HepG2 (cell line): ENCODE measurements around the gene EXPH5. TPM values are rescaled to one million over a fixed set of nuclear protein-coding genes. Genes with fewer than 3 reads are reported as not detected.

Source experiments
- KMT2A ChIP-seq: sonication (generic); formaldehyde crosslinking; IDR thresholded peaks from 2 replicates; pipeline ENCODE4 v1.4.0; 2020; ENCODE audit warnings: missing genetic modification reagents
- SALL1 ChIP-seq: sonication (generic); formaldehyde crosslinking; IDR thresholded peaks from 2 replicates; pipeline ENCODE4 v1.8.0; 2022; ENCODE audit warnings: mild to moderate bottlenecking, missing genetic modification reagents
- SOX6 ChIP-seq, 2 experiments: fragments of 450-650 bp in 1 of 2; sonication (generic) in 1 of 2; formaldehyde crosslinking in 1 of 2; IDR thresholded peaks; 2 replicates each; pipeline versions ENCODE4 v1.4.0 to v1.6.1; 2017 to 2020; ENCODE audit warnings: antibody characterized with exemption in 1 of 2, mild to moderate bottlenecking in 1 of 2, missing genetic modification reagents in 1 of 2
- ZNF12 ChIP-seq: sonication (generic); formaldehyde crosslinking; IDR thresholded peaks from 2 replicates; pipeline ENCODE4 v1.5.0; 2020; ENCODE audit warnings: missing genetic modification reagents
- ZNF121 ChIP-seq: sonication (generic); formaldehyde crosslinking; IDR thresholded peaks from 2 replicates; pipeline ENCODE4 v1.5.0; 2020; ENCODE audit warnings: mild to moderate bottlenecking, missing genetic modification reagents
- ZNF30 ChIP-seq: sonication (generic); formaldehyde crosslinking; IDR thresholded peaks from 2 replicates; pipeline ENCODE4 v1.5.0; 2020; ENCODE audit warnings: mild to moderate bottlenecking, missing genetic modification reagents
- ZNF510 ChIP-seq: sonication (generic); formaldehyde crosslinking; IDR thresholded peaks from 2 replicates; pipeline ENCODE4 v1.4.0; 2020; ENCODE audit warnings: low read depth, mild to moderate bottlenecking, missing genetic modification reagents
- ZNF816 ChIP-seq: sonication (generic); formaldehyde crosslinking; IDR thresholded peaks from 2 replicates; pipeline ENCODE4 v1.8.0; 2022; ENCODE audit warnings: missing genetic modification reagents, mild to moderate bottlenecking, borderline replicate concordance
- polyA plus RNA-seq, 8 experiments: library from polyadenylated mRNA; depleted of rRNA in 3 of 8; stranded (reverse) in 7 of 8; unstranded in 1 of 8; fragments of >200 nt; fragmentation: Illumina TruSeq in 4 of 8; extraction: Trizol in 4 of 8; gene quantifications; 2 replicates each; pipeline versions ENCODE4 v1.2.1 to v1.2.3, GENCODE V29; 2011 to 2016; ENCODE audit warnings: low read depth in 4 of 8, missing spikeins in 1 of 8, mixed read lengths in 1 of 8; ENCODE audit not compliant: insufficient read depth in 1 of 8
- total RNA-seq, 5 experiments: library from RNA; depleted of rRNA; stranded (reverse); fragments of >200 nt; fragmentation: Illumina TruSeq; extraction: Trizol; gene quantifications; 2 replicates each; pipeline ENCODE4 v1.2.3, GENCODE V29; 2016; ENCODE audit warnings: low read depth in 1 of 5
- TF ChIP-seq, protein P1 (sequence below): sonication (generic); formaldehyde crosslinking; IDR thresholded peaks from 2 replicates; pipeline ENCODE4 v1.4.0; 2020; ENCODE audit warnings: mild to moderate bottlenecking, missing genetic modification reagents
- TF ChIP-seq, protein P2 (sequence below): sonication (generic); formaldehyde crosslinking; IDR thresholded peaks from 2 replicates; pipeline ENCODE4 v1.4.0; 2020; ENCODE audit warnings: mild to moderate bottlenecking, missing genetic modification reagents, borderline replicate concordance
- TF ChIP-seq, protein P3 (sequence below): sonication (generic); formaldehyde crosslinking; conservative IDR thresholded peaks from 2 replicates; pipeline ENCODE4 v1.4.0; 2020; ENCODE audit warnings: mild to moderate bottlenecking, missing genetic modification reagents, moderate library complexity
- TF ChIP-seq, protein P4 (sequence below): sonication (generic); formaldehyde crosslinking; IDR thresholded peaks from 2 replicates; pipeline ENCODE4 v1.4.0; 2020; ENCODE audit warnings: missing genetic modification reagents
- TF ChIP-seq, protein P5 (sequence below): sonication (generic); formaldehyde crosslinking; IDR thresholded peaks from 2 replicates; pipeline ENCODE4 v1.4.0; 2020; ENCODE audit warnings: mild to moderate bottlenecking, missing genetic modification reagents

The EXPH5 gene
- total and polyA plus RNA-seq, 2 of the 13 experiments (the other 11 are each of a cell fraction or from before 2014, with no cell fraction given) = under 0.01 to 0.02 TPM

DNA sequence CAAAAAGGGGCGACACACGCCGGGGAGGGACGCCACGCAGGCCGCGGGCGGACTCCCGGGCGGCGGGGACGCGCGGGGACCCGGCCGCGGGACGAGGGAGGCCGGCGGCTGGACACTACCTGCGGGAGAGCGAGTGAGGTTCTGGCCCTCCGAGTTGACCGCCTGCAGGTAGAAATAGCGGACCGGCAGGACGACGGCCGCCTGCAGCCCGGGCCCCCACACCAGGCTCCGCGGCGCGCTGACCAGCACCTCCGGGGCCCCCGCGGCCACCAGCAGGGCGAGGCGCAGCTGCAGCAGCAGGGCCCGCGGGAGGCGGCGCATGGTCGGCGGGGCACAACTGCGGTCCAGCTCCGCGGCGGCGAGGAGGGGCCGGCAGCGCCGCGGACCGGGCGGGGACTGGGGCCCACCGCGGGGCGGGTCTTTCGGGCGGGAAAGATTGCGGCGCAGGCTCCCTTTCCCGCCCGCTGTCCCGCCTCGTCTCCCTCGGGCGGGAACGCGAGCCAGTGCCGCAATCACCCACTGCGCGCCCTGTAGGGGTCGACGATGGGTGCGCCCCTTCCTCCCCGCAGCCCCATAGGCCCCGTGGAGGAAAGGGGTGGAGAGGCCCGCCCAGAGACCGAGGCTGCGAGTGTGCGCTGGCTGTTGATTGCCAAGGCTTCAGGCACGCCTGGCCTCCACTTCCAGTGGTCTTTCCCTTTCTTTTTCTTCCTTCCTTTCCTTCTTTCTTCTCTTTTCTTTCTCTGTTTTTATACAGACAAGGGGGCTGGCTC lies 95.3 kb downstream of the EXPH5 start, which contains the start of gene POGLUT3 (continued):
- TF ChIP-seq, protein P1, sequence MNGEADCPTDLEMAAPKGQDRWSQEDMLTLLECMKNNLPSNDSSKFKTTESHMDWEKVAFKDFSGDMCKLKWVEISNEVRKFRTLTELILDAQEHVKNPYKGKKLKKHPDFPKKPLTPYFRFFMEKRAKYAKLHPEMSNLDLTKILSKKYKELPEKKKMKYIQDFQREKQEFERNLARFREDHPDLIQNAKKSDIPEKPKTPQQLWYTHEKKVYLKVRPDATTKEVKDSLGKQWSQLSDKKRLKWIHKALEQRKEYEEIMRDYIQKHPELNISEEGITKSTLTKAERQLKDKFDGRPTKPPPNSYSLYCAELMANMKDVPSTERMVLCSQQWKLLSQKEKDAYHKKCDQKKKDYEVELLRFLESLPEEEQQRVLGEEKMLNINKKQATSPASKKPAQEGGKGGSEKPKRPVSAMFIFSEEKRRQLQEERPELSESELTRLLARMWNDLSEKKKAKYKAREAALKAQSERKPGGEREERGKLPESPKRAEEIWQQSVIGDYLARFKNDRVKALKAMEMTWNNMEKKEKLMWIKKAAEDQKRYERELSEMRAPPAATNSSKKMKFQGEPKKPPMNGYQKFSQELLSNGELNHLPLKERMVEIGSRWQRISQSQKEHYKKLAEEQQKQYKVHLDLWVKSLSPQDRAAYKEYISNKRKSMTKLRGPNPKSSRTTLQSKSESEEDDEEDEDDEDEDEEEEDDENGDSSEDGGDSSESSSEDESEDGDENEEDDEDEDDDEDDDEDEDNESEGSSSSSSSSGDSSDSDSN (CRISPR knock-in tag) = peak; percentile 85; the same call in 1 of the 2 replicates
- TF ChIP-seq ZNF816 = peak; percentile 82; the same call in 1 of the 2 replicates
- TF ChIP-seq ZNF12 (CRISPR knock-in tag) = peak; percentile 24; the same call in 1 of the 2 replicates
- TF ChIP-seq, protein P2, sequence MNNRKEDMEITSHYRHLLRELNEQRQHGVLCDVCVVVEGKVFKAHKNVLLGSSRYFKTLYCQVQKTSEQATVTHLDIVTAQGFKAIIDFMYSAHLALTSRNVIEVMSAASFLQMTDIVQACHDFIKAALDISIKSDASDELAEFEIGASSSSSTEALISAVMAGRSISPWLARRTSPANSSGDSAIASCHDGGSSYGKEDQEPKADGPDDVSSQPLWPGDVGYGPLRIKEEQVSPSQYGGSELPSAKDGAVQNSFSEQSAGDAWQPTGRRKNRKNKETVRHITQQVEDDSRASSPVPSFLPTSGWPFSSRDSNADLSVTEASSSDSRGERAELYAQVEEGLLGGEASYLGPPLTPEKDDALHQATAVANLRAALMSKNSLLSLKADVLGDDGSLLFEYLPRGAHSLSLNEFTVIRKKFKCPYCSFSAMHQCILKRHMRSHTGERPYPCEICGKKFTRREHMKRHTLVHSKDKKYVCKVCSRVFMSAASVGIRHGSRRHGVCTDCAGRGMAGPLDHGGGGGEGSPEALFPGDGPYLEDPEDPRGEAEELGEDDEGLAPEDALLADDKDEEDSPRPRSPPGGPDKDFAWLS (CRISPR knock-in tag) = no peak
- TF ChIP-seq, protein P3, sequence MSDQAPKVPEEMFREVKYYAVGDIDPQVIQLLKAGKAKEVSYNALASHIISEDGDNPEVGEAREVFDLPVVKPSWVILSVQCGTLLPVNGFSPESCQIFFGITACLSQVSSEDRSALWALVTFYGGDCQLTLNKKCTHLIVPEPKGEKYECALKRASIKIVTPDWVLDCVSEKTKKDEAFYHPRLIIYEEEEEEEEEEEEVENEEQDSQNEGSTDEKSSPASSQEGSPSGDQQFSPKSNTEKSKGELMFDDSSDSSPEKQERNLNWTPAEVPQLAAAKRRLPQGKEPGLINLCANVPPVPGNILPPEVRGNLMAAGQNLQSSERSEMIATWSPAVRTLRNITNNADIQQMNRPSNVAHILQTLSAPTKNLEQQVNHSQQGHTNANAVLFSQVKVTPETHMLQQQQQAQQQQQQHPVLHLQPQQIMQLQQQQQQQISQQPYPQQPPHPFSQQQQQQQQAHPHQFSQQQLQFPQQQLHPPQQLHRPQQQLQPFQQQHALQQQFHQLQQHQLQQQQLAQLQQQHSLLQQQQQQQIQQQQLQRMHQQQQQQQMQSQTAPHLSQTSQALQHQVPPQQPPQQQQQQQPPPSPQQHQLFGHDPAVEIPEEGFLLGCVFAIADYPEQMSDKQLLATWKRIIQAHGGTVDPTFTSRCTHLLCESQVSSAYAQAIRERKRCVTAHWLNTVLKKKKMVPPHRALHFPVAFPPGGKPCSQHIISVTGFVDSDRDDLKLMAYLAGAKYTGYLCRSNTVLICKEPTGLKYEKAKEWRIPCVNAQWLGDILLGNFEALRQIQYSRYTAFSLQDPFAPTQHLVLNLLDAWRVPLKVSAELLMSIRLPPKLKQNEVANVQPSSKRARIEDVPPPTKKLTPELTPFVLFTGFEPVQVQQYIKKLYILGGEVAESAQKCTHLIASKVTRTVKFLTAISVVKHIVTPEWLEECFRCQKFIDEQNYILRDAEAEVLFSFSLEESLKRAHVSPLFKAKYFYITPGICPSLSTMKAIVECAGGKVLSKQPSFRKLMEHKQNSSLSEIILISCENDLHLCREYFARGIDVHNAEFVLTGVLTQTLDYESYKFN (CRISPR knock-in tag) = no peak
- TF ChIP-seq ZNF121 (CRISPR knock-in tag) = peak; percentile 59; the same call in 1 of the 2 replicates
- TF ChIP-seq, protein P4, sequence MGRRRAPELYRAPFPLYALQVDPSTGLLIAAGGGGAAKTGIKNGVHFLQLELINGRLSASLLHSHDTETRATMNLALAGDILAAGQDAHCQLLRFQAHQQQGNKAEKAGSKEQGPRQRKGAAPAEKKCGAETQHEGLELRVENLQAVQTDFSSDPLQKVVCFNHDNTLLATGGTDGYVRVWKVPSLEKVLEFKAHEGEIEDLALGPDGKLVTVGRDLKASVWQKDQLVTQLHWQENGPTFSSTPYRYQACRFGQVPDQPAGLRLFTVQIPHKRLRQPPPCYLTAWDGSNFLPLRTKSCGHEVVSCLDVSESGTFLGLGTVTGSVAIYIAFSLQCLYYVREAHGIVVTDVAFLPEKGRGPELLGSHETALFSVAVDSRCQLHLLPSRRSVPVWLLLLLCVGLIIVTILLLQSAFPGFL = no peak
- no peak; the same call in 1 of the 2 replicates for TF ChIP-seq ZNF510 (CRISPR knock-in tag)
- TF ChIP-seq, protein P5, sequence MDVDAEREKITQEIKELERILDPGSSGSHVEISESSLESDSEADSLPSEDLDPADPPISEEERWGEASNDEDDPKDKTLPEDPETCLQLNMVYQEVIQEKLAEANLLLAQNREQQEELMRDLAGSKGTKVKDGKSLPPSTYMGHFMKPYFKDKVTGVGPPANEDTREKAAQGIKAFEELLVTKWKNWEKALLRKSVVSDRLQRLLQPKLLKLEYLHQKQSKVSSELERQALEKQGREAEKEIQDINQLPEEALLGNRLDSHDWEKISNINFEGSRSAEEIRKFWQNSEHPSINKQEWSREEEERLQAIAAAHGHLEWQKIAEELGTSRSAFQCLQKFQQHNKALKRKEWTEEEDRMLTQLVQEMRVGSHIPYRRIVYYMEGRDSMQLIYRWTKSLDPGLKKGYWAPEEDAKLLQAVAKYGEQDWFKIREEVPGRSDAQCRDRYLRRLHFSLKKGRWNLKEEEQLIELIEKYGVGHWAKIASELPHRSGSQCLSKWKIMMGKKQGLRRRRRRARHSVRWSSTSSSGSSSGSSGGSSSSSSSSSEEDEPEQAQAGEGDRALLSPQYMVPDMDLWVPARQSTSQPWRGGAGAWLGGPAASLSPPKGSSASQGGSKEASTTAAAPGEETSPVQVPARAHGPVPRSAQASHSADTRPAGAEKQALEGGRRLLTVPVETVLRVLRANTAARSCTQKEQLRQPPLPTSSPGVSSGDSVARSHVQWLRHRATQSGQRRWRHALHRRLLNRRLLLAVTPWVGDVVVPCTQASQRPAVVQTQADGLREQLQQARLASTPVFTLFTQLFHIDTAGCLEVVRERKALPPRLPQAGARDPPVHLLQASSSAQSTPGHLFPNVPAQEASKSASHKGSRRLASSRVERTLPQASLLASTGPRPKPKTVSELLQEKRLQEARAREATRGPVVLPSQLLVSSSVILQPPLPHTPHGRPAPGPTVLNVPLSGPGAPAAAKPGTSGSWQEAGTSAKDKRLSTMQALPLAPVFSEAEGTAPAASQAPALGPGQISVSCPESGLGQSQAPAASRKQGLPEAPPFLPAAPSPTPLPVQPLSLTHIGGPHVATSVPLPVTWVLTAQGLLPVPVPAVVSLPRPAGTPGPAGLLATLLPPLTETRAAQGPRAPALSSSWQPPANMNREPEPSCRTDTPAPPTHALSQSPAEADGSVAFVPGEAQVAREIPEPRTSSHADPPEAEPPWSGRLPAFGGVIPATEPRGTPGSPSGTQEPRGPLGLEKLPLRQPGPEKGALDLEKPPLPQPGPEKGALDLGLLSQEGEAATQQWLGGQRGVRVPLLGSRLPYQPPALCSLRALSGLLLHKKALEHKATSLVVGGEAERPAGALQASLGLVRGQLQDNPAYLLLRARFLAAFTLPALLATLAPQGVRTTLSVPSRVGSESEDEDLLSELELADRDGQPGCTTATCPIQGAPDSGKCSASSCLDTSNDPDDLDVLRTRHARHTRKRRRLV (CRISPR knock-in tag) = no peak
- TF ChIP-seq ZNF30 (CRISPR knock-in tag) = 0 out of 2 replicates have a peak, but pooled peaks have one; percentile 26
- TF ChIP-seq SOX6 (IDR thresholded peaks at IDR 0.05) = no peak
- TF ChIP-seq SOX6 (CRISPR knock-in tag; IDR thresholded peaks at IDR 0.05) = no peak
- TF ChIP-seq KMT2A (CRISPR knock-in tag) = no peak
- TF ChIP-seq SALL1 (CRISPR knock-in tag) = peak; percentile 62
